Astrocyte (in vitro differentiated cells and primary cell): ENCODE data around the gene AHR.

ENCODE experiments used
- CTCF ChIP-seq: IDR thresholded peaks from 2 replicates; pipeline ENCODE4 v1.5.1; 2011; ENCODE audit warnings: low read depth, mild to moderate bottlenecking, inconsistent platforms, low read length, moderate library complexity; ENCODE audit not compliant: insufficient read depth
- EZH2 ChIP-seq: IDR thresholded peaks from 2 replicates; pipeline ENCODE4 v1.6.1; 2012; ENCODE audit warnings: mild to moderate bottlenecking, low read length, inconsistent platforms; ENCODE audit not compliant: insufficient read depth

- TF ChIP-seq CTCF (no peak), EZH2 (no peak)
Measured at GRCh38 chr7:17307000-17307399, 8.5 kb downstream of the AHR start.
